ENCODE measurements around the gene PPP1R12A.

Gene PPP1R12A

GRCh38 chr12:79939728-79940310 lies 4.9 kb upstream of the PPP1R12A start:
- Mint-ChIP-seq H3K4me3 (no peak overlapping the region), H3K27ac (no peak overlapping the region), H3K4me1 (peaks cover 17% of the 10 kb centered on the region), H3K9me3 (no peaks in the 10 kb centered on the region), H3K36me3 (ENCODE audit: low read depth) (no peaks in the 10 kb centered on the region), H3K27me3 (ENCODE audit: low read depth, poor library complexity) (no peaks in the 10 kb centered on the region)
- no peak for DNase-seq
- no peak for TF ChIP-seq CTCF (IDR thresholded peaks at IDR 0.05)

GRCh38 chr12:79938843-79939242 lies 3.9 kb upstream of the PPP1R12A start:
- DNase-seq, result no peak
- no peak for TF ChIP-seq CTCF (IDR thresholded peaks at IDR 0.05)
- Mint-ChIP-seq H3K4me1 (peaks cover 17% of the 10 kb centered on the region), H3K36me3 (ENCODE audit: low read depth) (no peaks in the 10 kb centered on the region), H3K4me3 (no peak overlapping the region), H3K9me3 (no peaks in the 10 kb centered on the region), H3K27me3 (ENCODE audit: low read depth, poor library complexity) (no peaks in the 10 kb centered on the region), H3K27ac (no peak overlapping the region)

GRCh38 chr12:79936670-79937069 lies 1.8 kb upstream of the PPP1R12A start:
- Mint-ChIP-seq H3K27me3 (ENCODE audit: low read depth, poor library complexity) (no peaks in the 10 kb centered on the region), H3K27ac (no peak overlapping the region), H3K36me3 (ENCODE audit: low read depth) (no peaks in the 10 kb centered on the region), H3K4me1 (peaks cover 33% of the 10 kb centered on the region), H3K4me3 (peak overlapping the region; percentile 90), H3K9me3 (no peaks in the 10 kb centered on the region)
- DNase-seq, result no peak
- TF ChIP-seq CTCF (IDR thresholded peaks at IDR 0.05), result no peak

- Mint-ChIP-seq H3K9me3 (no peaks in the 10 kb centered on the region), H3K4me1 (peaks cover 39% of the 10 kb centered on the region), H3K27me3 (ENCODE audit: low read depth, poor library complexity) (no peaks in the 10 kb centered on the region), H3K4me3 (peak overlapping the region; percentile 90), H3K27ac (peak overlapping the region; percentile 100), H3K36me3 (ENCODE audit: low read depth) (no peaks in the 10 kb centered on the region)
- DNase-seq, result no peak
- TF ChIP-seq CTCF (IDR thresholded peaks at IDR 0.05), result no peak
Observed at GRCh38 chr12:79935624-79936345, 888 bp upstream of the PPP1R12A start.

- H3K4me3 Mint-ChIP-seq, result peak overlapping the region; percentile 90
- H3K4me1 Mint-ChIP-seq, result peaks cover 42% of the 10 kb centered on the region
- no peaks in the 10 kb centered on the region for H3K27me3 Mint-ChIP-seq (ENCODE audit: low read depth, poor library complexity)
- H3K9me3 Mint-ChIP-seq, result peaks cover 5% of the 10 kb centered on the region
- no peak for TF ChIP-seq CTCF (IDR thresholded peaks at IDR 0.05)
- peaks cover 9% of the 10 kb centered on the region for H3K36me3 Mint-ChIP-seq (ENCODE audit: low read depth)
- peak overlapping the region; percentile 100 for H3K27ac Mint-ChIP-seq
- no peak for DNase-seq
Observed at GRCh38 chr12:79934281-79935020, 446 bp downstream of the PPP1R12A start.

Data from nephron progenitor cell (in vitro differentiated cells).